AG09309 (cell line): ENCODE data around the gene DENND1B.
A peak's percentile ranks its signal among the peaks of the same experiment; 100 is the strongest.

ENCODE experiments used
- DNase-seq: peaks from one replicate; pipeline ENCODE4 v3.0.0-alpha.2; 2010; ENCODE audit warnings: low read depth
- H3K4me3 ChIP-seq: 2 replicates; pipeline ENCODE4 v1.5.1; 2011; ENCODE audit warnings: mild to moderate bottlenecking, low read depth, low read length, moderate library complexity; ENCODE audit not compliant: control insufficient read depth
- TF ChIP-seq, protein P1 (sequence below): IDR thresholded peaks from 2 replicates; pipeline ENCODE4 v1.5.1; 2011; ENCODE audit warnings: mild to moderate bottlenecking, low read depth, low read length, inconsistent platforms; ENCODE audit not compliant: insufficient read depth, control insufficient read depth; ENCODE audit errors: missing control alignments

Gene DENND1B

DNA sequence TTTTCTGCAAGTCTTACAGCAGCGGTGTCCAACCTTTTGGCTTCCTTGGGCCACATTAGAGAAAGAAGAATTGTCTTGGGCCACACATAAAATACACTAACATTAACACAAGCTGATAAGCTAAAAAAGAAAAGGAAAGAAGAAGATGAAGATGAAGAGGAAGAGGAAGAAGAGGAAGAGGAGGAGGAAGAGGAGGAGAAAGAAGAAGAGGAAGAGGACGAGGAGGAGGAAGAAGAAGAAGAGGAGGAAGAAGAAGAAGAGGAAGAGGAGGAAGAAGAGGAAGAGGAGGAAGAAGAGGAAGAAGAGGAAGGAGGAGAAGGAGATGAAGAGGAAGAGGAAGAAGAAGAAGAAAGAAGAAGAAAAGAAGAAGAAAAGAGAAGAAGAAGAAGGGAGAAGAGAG lies 230.7 kb downstream of the DENND1B start:
- no peak overlapping the region for H3K4me3 ChIP-seq
- DNase-seq: no peak
- TF ChIP-seq, protein P1, sequence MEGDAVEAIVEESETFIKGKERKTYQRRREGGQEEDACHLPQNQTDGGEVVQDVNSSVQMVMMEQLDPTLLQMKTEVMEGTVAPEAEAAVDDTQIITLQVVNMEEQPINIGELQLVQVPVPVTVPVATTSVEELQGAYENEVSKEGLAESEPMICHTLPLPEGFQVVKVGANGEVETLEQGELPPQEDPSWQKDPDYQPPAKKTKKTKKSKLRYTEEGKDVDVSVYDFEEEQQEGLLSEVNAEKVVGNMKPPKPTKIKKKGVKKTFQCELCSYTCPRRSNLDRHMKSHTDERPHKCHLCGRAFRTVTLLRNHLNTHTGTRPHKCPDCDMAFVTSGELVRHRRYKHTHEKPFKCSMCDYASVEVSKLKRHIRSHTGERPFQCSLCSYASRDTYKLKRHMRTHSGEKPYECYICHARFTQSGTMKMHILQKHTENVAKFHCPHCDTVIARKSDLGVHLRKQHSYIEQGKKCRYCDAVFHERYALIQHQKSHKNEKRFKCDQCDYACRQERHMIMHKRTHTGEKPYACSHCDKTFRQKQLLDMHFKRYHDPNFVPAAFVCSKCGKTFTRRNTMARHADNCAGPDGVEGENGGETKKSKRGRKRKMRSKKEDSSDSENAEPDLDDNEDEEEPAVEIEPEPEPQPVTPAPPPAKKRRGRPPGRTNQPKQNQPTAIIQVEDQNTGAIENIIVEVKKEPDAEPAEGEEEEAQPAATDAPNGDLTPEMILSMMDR: no peak

GRCh38 chr1:197544130-197544529 lies 231.2 kb downstream of the DENND1B start:
- DNase-seq: no peak
- TF ChIP-seq, protein P1: no peak
- H3K4me3 ChIP-seq: no peak overlapping the region

GRCh38 chr1:197541411-197541810 lies 233.9 kb downstream of the DENND1B start:
- no peak overlapping the region for H3K4me3 ChIP-seq
- DNase-seq: no peak
- TF ChIP-seq, protein P1: no peak

DNA sequence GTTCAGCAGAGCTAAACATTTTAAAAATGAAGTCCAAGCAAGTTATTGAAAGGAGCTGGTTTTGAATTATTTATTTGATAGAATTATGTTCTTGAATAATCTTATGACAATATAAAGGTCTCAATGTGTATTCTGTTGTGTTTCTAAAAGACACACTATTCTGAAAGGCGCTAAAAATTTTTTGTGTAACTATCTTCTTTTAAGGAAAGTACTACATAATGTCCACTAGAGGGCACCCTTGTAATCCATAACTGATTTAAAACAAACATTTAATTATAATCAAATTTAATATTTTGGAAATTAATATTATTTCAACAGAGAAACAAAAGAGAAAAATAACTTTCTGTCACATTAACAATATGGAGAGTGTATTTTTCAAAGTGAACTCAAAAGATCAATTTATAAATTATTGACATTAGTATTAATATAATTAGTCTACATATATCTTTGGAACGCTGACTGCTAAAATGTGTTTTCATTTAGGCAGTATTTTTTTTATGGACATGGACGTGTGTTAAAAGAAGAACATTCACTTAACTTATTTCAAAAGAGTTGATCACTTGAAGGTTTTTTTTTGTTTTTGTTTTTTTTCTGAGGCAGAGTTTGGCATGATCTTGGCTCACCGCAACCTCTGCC lies 248.4 kb downstream of the DENND1B start:
- DNase-seq: no peak
- no peak overlapping the region for H3K4me3 ChIP-seq
- TF ChIP-seq, protein P1: peak; percentile 35

- TF ChIP-seq, protein P1: peak; percentile 65
- no peak overlapping the region for H3K4me3 ChIP-seq
- peak; percentile 13 for DNase-seq
Measured at GRCh38 chr1:197521118-197521739, 254.1 kb downstream of the DENND1B start.

- TF ChIP-seq, protein P1: peak; percentile 44
- no peak for DNase-seq
- H3K4me3 ChIP-seq: no peak overlapping the region
Measured at GRCh38 chr1:197519741-197520334, 255.4 kb downstream of the DENND1B start.
